Hepatocyte (in vitro differentiated cells): ENCODE data around the gene MUC6.

Experiments
- CTCF ChIP-seq: fragments of 200-600 bp; sonication (generic); IDR thresholded peaks from 2 replicates; pipeline ENCODE4 v1.5.1; 2016; ENCODE audit warnings: antibody characterized with exemption, mild to moderate bottlenecking; ENCODE audit not compliant: poor library complexity
- EZH2 ChIP-seq: fragments of 200-600 bp; sonication (generic); IDR thresholded peaks from 2 replicates; pipeline ENCODE4 v1.6.1; 2016; ENCODE audit warnings: antibody characterized with exemption, mild to moderate bottlenecking, borderline replicate concordance

- TF ChIP-seq CTCF (no peak), EZH2 (no peak)
Measured at GRCh38 chr11:1023811-1024596, 12.5 kb downstream of the MUC6 start.
